ENCODE results near the gene DNAJC17. TPM values are rescaled to one million over a fixed set of nuclear protein-coding genes. Genes with fewer than 3 reads are reported as not detected.
A peak's percentile ranks its signal among the peaks of the same experiment; 100 is the strongest.

DNAJC17 gene
- total RNA-seq, 8 experiments from 2014 or later = 20.3 to 52.5 (median 34.0) TPM

DNA sequence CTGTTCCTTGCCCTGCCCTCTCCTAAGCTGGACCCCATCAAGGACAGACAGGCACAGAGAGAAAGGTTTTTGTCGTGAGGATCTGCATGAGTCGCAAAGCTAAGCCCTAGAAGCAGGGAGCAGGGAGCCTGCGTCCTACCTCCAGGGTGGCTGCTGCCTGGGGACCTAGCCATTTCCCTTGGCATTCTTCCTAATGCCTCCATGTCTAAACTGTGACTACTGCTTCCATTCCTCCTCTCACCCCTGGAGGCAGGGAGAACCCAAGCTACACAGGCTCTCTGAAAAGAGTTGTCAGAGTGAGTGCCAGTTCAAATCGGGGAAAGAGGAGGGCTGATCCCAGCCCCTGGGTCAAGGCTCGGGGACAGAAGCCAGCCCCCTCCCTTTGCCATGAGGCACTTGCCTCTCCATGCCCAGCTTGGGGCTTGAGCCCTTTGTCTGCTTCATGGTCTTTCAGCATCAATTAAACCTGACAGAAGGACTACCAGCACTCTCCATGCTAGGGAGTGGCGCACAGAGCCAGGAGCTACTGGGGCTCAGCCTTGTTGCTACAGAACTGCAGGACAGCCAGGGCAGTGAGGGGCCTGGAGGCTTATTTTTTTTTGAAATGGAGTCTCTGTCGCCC, 41.0 kb downstream of the DNAJC17 start:
- H3K4me3 ChIP-seq = no peak overlapping the region
- H3K27ac ChIP-seq = no peak overlapping the region
- peaks cover 5 to 23% of the 10 kb centered on the region in 2 donors for H3K4me1 ChIP-seq (replicated peaks in 1 of 2)
- in situ Hi-C loops (cut with MboI; ENCODE audit: low pct_unique_long_range_greater_than_20kb in 2 of 9, low sequenced_read_pairs in 9 of 9, unreplicated experiment in 9 of 9) = no loop called here
- no peak for ATAC-seq (replicated peaks in 6 of 8)
- 25 to 100% (median 64%) methylated on average over 1 to 3 of the region's 7 CpGs; no CpG with 5 or more reads in 2 of the 10 experiments for WGBS, 10 experiments

DNA sequence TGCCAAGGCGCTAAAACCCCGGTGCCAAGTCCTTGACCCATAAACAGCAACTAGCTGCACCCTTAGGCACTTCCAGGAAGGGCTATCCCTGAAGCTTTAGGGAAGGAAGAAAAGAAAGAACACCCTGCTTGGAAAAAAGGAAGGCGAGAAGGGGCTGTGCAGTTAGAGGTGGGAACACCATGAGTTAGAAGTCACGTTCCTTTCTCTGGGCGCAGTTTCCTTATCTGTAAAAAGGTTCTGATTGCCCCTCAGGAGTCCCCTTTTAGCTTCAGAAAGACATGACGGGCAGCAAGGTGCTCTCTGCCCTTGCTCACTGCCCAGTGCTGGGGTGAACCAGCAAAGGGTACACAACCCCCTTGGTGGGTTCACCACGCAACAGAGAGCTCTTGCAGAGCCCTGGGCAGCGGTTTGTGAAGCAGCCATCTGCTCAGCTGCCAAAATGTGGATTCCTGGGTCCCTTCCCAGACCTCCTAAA, 42.6 kb downstream of the DNAJC17 start:
- WGBS, 10 experiments = 0 to 90% (median 58%) methylated on average over 1 to 6 of the region's 8 CpGs; no CpG with 5 or more reads in 3 of the 10 experiments
- H3K4me1 ChIP-seq (replicated peaks in 1 of 2) = peaks cover 5 to 23% of the 10 kb centered on the region in 2 donors
- no peak overlapping the region for H3K27ac ChIP-seq
- H3K4me3 ChIP-seq = peak overlapping the region; percentile 32 to 46 (median 41)
- in situ Hi-C loops (cut with MboI; ENCODE audit: low pct_unique_long_range_greater_than_20kb in 2 of 9, low sequenced_read_pairs in 9 of 9, unreplicated experiment in 9 of 9) = no loop called here
- no peak for ATAC-seq (replicated peaks in 6 of 8)

DNA sequence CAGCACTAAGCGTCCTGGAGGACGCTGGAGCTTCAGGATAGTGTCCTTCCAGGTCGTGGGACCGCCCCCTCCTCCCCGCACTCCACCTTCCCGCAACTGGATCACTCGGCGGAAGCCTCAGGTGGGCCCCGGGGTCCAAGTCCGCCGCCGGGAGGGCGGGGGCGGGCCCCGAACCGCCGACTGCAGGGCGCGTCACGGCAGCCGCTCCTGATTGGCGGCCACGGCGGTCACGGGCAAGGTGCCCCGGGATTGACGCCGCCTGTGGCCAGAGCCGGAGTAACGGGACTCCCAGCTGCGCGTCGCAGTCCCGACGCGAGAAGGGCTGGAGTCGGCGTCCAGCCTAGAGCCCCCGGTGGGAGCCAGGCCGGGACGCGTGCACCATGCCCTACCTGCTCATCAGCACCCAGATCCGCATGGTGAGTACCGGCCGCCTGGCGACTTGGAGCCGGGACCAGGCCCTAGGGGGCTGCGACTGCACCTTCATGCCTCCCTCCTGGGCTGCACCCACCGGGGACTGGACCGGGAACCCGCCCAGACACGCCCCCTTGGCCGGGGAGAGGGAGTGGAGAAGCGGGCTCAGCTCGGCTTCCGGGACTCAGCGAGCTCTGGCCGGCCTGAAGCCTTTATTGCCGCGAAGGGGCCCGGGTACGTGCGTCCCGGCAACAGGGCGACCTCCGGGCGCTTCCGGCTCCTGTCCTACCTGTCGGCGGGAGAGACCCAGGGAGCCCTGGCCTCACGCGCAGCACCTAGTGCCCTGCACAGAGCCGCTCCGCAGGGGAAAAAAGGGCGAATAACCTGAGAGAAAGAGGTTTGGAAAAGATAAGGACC, 43.3 kb downstream of the DNAJC17 start, which contains the start of gene GCHFR:
Gene GCHFR (plus strand): TSS at position 268 of the 828 bp plus-strand sequence. CDS start 113 bp downstream, at position 381.
- peaks cover 5 to 23% of the 10 kb centered on the region in 2 donors for H3K4me1 ChIP-seq (replicated peaks in 1 of 2)
- in situ Hi-C loops (cut with MboI; ENCODE audit: low pct_unique_long_range_greater_than_20kb in 2 of 9, low sequenced_read_pairs in 9 of 9, unreplicated experiment in 9 of 9) = no loop called here
- 0 to 10% (median 8%) methylated on average over 3 to 18 of the region's 75 CpGs; no CpG with 5 or more reads in 5 of the 10 experiments for WGBS, 10 experiments
- ATAC-seq (replicated peaks in 6 of 8) = peak; percentile 66 to 86 (median 82)
- peak within 1 kb of the TSS in 1 of 2 donors; percentile 2 for H3K27ac ChIP-seq
- peak within 1 kb of the TSS; percentile 32 to 46 (median 41) for H3K4me3 ChIP-seq

DNA sequence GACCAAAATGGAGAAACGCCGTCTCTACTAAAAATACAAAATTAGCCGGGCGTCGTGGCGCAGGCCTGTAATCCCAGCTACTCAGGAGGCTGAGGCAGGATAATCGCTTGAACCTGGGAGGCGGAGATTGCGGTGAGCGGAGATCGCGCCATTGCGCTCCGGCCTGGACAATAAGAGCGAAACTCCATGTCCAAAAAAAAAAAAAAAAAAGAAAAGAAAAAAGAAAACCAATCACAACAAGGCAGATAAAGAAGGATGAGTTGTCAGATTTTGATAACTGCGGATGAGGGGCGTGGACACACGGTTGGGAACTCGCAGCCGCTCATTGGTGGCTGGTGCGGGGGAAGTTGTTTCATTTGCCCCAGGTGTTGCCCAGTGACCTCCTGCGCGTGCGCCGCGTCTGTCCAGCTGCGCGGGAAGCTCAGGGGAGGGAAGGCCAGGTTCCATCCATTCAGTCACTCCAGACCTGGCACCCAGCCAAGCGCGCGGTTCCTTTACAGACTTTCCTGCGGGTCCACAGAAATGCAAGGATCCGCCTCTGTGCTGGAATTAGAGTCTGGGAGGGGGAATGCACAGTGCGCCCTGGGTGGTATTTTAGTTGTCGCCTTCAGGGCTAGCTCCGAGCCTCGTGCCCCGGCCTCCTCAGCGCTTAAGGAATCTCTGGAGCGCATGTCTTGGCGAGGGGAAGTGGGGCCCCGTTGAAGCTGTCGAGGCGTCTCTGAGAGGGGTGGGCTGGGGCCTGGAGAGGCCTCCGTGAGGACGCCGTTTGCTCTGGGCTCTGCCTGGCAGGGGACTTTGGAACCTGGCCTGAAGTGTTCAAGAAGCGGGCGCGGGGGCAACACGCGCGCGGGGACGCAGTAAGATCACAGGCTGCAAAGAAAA, 44.1 kb downstream of the DNAJC17 start:
- ATAC-seq (replicated peaks in 6 of 8) = peak in 7 of 8 experiments; percentile 10 to 46 (median 27)
- 63 to 100% (median 83%) methylated on average over 1 to 25 of the region's 55 CpGs; no CpG with 5 or more reads in 2 of the 10 experiments for WGBS, 10 experiments
- Histone ChIP-seq H3K27ac (no peak overlapping the region), H3K4me3 (peak overlapping the region; percentile 32 to 46 (median 41)), H3K4me1 (replicated peaks in 1 of 2) (peaks cover 5 to 23% of the 10 kb centered on the region in 2 donors)
- in situ Hi-C loops (cut with MboI; ENCODE audit: low pct_unique_long_range_greater_than_20kb in 2 of 9, low sequenced_read_pairs in 9 of 9, unreplicated experiment in 9 of 9) = no loop called here

DNA sequence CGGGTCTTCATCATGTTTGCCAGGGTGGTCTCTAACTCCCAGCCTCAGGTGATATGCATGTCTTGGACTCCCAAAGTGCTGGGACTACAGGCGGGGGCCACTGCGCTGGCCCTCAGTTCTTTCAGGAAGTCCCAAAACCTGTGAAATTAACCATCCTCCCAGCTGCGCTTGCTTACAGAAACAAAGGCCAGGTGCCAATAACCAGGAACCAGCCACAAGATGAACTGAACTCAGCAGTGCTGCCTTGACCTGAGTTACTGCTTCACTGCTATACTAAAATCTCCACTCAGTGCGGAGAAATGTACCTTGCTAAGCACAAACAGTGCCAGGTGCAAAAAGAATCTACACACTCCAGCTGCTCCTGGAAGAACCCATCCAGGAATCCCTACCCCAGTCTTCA, 47.3 kb downstream of the DNAJC17 start:
- ATAC-seq (replicated peaks in 6 of 8) = no peak
- Histone ChIP-seq H3K4me3 (no peak overlapping the region), H3K27ac (no peak overlapping the region), H3K4me1 (replicated peaks in 1 of 2) (peaks cover 14 to 18% of the 10 kb centered on the region in 2 donors)
- in situ Hi-C loops (cut with MboI; ENCODE audit: low pct_unique_long_range_greater_than_20kb in 2 of 9, low sequenced_read_pairs in 9 of 9, unreplicated experiment in 9 of 9) = no loop called here
- WGBS, 10 experiments = 94 to 100% (median 100%) methylated on average over 1 to 3 of the region's 5 CpGs; no CpG with 5 or more reads in 4 of the 10 experiments

DNA sequence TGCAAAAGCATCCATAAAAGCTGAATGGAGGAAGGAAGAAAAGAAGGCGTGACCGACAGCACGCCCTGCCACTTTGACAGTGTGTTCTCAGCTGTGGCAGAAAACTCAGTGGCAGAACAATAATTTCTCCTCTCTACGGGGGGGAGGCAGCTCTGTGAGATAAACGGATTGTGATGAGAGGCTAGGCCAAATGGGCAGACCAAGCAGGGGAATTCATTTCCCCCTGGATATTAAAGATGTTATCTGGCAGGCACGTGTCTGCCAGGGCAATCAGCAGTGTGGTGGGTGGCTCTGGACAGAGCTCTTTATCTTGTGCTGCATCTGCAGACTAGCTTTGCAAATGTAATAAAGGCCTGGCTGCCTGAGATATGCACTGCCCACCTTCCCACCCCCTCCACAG, 50.3 kb downstream of the DNAJC17 start:
- ATAC-seq (replicated peaks in 6 of 8) = peak in 6 of 8 experiments; percentile 8 to 26 (median 12)
- WGBS, 10 experiments = 0 to 61% (median 28%) methylated on average over 1 to 5 of the region's 6 CpGs; no CpG with 5 or more reads in 4 of the 10 experiments
- in situ Hi-C loops (cut with MboI; ENCODE audit: low pct_unique_long_range_greater_than_20kb in 2 of 9, low sequenced_read_pairs in 9 of 9, unreplicated experiment in 9 of 9) = no loop called here
- Histone ChIP-seq H3K4me3 (no peak overlapping the region), H3K4me1 (replicated peaks in 1 of 2) (peaks cover 8 to 22% of the 10 kb centered on the region in 2 donors), H3K27ac (no peak overlapping the region)

DNA sequence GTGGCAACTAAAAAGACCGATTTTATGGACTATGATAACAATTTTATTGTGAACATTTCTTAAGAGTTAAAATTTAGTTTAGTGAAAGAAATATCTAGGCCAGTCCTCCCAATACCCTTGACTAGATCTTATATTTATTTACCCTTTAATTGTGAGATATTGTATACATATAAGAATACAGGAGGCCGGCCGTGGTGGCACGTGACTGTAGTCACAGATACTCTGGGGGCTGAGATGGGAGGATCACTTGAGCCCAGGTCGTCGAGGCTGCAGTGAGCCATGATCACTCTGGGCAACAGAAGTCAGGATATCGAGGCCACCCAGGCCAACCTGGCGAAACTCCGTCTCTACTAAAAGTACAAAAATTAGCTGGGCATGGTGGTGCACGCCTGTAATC, 51.5 kb downstream of the DNAJC17 start:
- 33 to 77% (median 50%) methylated on average over 1 to 6 of the region's 10 CpGs; no CpG with 5 or more reads in 1 of the 10 experiments for WGBS, 10 experiments
- H3K4me1 ChIP-seq (replicated peaks in 1 of 2) = peaks cover 8 to 22% of the 10 kb centered on the region in 2 donors
- no peak overlapping the region for H3K27ac ChIP-seq
- in situ Hi-C loops (cut with MboI; ENCODE audit: low pct_unique_long_range_greater_than_20kb in 2 of 9, low sequenced_read_pairs in 9 of 9, unreplicated experiment in 9 of 9) = no loop called here
- no peak for ATAC-seq (replicated peaks in 6 of 8)
- H3K4me3 ChIP-seq = peak overlapping the region; percentile 73 to 93 (median 78)

DNA sequence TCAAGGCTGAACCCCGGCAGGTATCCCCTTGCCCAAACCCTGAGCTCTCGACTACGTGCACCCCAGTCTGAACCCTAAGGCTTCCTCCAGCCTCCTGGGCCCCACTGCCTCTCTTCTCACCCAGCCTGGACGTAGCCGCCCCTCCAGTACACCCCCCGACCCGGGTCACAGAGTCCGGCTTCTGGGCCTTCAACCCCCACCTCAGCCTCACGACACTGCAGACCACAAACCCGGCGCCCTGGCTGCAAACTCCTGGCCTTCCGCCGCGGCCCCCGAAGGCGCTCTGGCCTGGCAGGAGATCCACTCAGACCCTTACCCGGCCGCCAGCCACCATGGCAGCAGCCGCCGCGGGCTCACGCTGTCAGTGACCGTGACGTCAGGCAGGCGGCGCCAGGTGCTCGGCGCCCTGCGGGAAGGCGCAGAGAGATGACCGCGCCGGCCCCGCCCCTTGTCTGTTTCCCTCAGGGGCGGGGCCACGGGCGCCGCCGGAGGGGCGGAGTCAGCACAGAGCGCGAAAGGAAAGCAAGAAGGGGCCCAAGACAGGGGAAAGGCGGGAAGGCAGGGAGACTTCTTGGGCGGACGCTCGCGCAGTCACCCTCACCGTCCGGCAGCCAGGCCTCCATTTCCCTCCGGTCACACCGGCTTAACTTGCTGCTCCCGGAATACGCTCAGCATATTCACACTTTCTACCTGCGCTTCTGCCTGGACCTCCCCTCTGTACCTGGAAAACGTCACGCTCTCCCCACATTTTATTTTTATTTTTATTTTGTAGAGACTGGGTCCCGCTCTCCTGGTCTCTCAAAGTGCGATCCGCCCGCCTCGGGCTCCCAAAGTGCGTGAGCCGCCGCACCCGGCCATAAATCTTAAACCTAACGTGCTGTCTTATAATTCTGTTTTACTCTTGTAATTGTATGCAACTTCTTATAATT, 52.1 kb downstream of the DNAJC17 start, which contains the start of gene RMDN3:
Gene RMDN3 (minus strand): TSS at position 372 of the 929 bp plus-strand sequence. CDS start 471 bp downstream, outside the sequence.
- in situ Hi-C loops (cut with MboI; ENCODE audit: low pct_unique_long_range_greater_than_20kb in 2 of 9, low sequenced_read_pairs in 9 of 9, unreplicated experiment in 9 of 9) = no loop called here
- H3K4me1 ChIP-seq (replicated peaks in 1 of 2) = peaks cover 8 to 22% of the 10 kb centered on the region in 2 donors
- peak; percentile 92 to 95 (median 94) for ATAC-seq (replicated peaks in 6 of 8)
- H3K27ac ChIP-seq = peak within 1 kb of the TSS; percentile 80 to 91
- WGBS, 10 experiments = 0 to 50% (median 5%) methylated on average over 1 to 13 of the region's 66 CpGs
- H3K4me3 ChIP-seq = peak within 1 kb of the TSS; percentile 73 to 93 (median 78)

DNA sequence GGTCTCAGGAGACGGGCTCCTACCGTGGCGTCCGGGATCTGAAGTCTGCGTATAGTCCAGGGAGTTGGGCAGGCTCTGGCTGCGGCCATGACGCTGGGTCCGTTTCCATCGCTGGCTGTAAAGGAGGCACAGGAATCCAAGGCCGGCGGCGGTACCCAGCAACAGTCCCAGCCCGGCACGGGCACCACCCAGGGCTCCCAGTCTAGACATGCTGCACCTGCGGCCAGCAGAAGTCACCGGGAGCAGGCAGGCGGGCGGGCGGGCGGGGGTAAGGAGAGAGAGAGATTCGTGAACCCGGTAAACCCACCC, 52.7 kb downstream of the DNAJC17 start:
- peak overlapping the region; percentile 73 to 93 (median 78) for H3K4me3 ChIP-seq
- ATAC-seq (replicated peaks in 6 of 8) = peak in 6 of 8 experiments; percentile 28 to 61 (median 40)
- H3K27ac ChIP-seq = peak overlapping the region; percentile 80 to 91
- 4 to 6% methylated on average over 5 to 7 of the region's 22 CpGs; no CpG with 5 or more reads in 8 of the 10 experiments for WGBS, 10 experiments
- in situ Hi-C loops (cut with MboI; ENCODE audit: low pct_unique_long_range_greater_than_20kb in 2 of 9, low sequenced_read_pairs in 9 of 9, unreplicated experiment in 9 of 9) = no loop called here
- H3K4me1 ChIP-seq (replicated peaks in 1 of 2) = peaks cover 8 to 22% of the 10 kb centered on the region in 2 donors

DNA sequence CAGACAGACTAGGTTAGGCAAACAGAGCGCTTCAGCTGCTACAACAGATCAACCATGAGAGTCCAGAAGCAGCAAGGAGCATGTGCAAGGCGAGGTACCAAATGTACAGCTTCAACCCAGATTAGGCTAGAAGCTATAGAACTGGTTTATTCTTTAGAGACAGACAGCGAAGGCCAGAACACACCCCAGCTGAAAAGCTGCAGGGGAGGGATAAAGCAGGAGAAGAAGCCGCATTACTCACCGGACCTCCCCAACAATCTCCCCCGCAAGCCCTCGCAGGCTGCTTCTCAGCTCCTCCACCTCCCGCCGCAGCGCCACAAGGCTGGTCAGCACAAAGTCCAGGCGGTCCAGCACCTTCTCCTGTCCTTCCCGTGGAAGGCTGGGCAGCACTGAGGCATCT, 55.5 kb downstream of the DNAJC17 start:
- ATAC-seq (replicated peaks in 6 of 8) = no peak
- in situ Hi-C loops (cut with MboI; ENCODE audit: low pct_unique_long_range_greater_than_20kb in 2 of 9, low sequenced_read_pairs in 9 of 9, unreplicated experiment in 9 of 9) = no loop called here
- peaks cover 18 to 23% of the 10 kb centered on the region in 2 donors for H3K4me1 ChIP-seq (replicated peaks in 1 of 2)
- 90 to 100% (median 100%) methylated on average over 1 to 8 of the region's 12 CpGs; no CpG with 5 or more reads in 2 of the 10 experiments for WGBS, 10 experiments
- no peak overlapping the region for H3K4me3 ChIP-seq
- no peak overlapping the region for H3K27ac ChIP-seq

DNA sequence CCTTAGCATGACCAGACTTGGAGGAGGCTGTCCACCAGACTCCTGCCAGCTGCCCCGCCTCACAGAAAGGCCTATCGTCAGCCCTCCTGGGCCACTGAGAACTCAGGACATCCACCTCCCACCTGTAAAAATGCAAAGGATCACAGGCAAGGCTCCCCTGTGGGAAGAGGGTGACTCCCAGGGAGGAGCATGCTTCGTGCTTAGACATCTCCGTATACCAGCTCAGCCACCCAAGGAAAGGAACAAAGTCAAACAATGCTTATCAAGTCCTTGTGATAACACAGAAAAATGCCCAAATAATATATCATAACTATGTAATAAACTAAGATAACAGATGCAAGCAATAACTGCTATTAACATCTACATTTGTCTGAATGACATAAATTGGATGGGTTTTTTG, 56.4 kb downstream of the DNAJC17 start:
- no peak for ATAC-seq (replicated peaks in 6 of 8)
- no peak overlapping the region for H3K4me3 ChIP-seq
- WGBS, 10 experiments = 80 to 100% (median 92%) methylated on average over 1 to 4 of the region's 4 CpGs; no CpG with 5 or more reads in 3 of the 10 experiments
- in situ Hi-C loops (cut with MboI; ENCODE audit: low pct_unique_long_range_greater_than_20kb in 2 of 9, low sequenced_read_pairs in 9 of 9, unreplicated experiment in 9 of 9) = no loop called here
- no peak overlapping the region for H3K27ac ChIP-seq
- H3K4me1 ChIP-seq (replicated peaks in 1 of 2) = peaks cover 18 to 21% of the 10 kb centered on the region in 2 donors
